ENCODE results near the gene TAAR9. TPM values are rescaled to one million over a fixed set of nuclear protein-coding genes. Genes with fewer than 3 reads are reported as not detected.

The TAAR9 gene
- total and polyA plus RNA-seq, 12 donors, result not detected

DNA sequence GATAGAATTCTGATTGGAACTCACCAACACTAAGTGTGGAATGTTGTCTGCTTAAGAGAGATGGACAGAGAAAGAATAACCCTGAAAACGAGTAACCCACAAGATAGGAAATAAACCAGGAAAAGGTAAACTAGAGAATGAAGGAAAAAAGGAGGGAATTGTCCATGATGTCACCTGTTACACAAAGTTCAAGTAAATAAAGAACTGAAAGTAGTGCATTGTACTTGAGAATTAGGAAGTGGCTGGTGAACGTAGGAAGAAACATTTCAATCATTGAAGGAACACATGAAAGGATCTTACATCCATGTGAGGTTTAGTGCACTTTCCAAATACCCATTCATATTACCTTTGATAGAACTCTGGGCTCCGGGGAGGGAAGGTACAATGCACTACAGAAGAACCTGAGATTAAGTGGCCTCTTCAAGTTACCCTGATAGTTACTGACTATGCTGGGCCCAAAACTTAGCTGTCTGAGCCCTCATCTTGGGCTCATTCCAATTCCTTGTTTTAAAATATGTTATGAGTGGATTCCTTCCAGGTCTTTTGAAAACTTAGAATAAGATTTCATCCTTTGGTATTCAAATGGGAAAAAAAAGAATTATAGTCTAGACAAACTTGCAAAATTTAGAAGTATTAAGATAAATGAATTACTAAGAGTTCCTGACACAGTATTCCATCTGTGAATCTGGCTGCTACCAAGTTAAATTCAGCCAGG, 24.1 kb upstream of the TAAR9 start:
- intact Hi-C loops (cut with DNase I), result loop anchor here in 3 of 10 donors (5.0 to 10.0 kb wide), 2 partner anchors 281 to 298 kb away; partner anchors contain the start of genes SLC18B1 (in 2 of the 3) and RPS12 (in 1 of the 3)
- DNase-seq, result no peak
- 47 to 49% methylated on average over 3 of the region's 3 CpGs for WGBS, 2 donors
- H3K4me1 ChIP-seq, result peaks cover 0 to 51% (median 27%) of the 10 kb centered on the region in 9 donors
- no peaks in the 10 kb centered on the region for H3K27me3 ChIP-seq
- peak overlapping the region in 6 of 10 donors; percentile 53 to 84 (median 76) for H3K4me3 ChIP-seq
- no peaks in the 10 kb centered on the region for H3K9me3 ChIP-seq
- ATAC-seq, result no peak
- H3K36me3 ChIP-seq, result no peaks in the 10 kb centered on the region
- TF ChIP-seq, protein P1, sequence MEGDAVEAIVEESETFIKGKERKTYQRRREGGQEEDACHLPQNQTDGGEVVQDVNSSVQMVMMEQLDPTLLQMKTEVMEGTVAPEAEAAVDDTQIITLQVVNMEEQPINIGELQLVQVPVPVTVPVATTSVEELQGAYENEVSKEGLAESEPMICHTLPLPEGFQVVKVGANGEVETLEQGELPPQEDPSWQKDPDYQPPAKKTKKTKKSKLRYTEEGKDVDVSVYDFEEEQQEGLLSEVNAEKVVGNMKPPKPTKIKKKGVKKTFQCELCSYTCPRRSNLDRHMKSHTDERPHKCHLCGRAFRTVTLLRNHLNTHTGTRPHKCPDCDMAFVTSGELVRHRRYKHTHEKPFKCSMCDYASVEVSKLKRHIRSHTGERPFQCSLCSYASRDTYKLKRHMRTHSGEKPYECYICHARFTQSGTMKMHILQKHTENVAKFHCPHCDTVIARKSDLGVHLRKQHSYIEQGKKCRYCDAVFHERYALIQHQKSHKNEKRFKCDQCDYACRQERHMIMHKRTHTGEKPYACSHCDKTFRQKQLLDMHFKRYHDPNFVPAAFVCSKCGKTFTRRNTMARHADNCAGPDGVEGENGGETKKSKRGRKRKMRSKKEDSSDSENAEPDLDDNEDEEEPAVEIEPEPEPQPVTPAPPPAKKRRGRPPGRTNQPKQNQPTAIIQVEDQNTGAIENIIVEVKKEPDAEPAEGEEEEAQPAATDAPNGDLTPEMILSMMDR (IDR thresholded peaks at IDR 0.05), result no peak
- H3K27ac ChIP-seq, result peak overlapping the region in 5 of 10 donors; percentile 80 to 95 (median 88)

DNA sequence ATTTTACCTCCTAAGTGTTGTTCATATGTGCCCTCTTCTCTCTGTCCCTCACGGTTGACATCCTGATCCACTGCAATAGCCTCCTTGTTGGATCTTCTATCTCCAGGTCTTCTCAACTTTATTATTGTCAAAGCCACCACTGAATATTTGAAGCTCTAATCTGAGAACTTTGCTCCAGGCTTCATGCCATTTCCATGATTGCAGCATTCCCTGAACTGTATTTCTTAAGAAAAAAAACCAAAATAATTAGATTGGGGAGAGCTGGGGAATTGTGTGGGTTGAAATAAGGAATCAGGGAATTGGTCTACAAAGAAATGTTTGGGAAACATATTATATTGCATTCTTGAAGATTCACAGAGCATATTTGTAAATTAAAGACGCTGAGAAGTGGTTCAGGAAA, 22.7 kb upstream of the TAAR9 start:
- WGBS, 2 donors, result 52 to 63% methylated on average over 2 of the region's 2 CpGs
- H3K9me3 ChIP-seq, result no peaks in the 10 kb centered on the region
- TF ChIP-seq, protein P1 (IDR thresholded peaks at IDR 0.05), result no peak
- no peak overlapping the region for H3K27ac ChIP-seq
- H3K4me3 ChIP-seq, result no peak overlapping the region
- intact Hi-C loops (cut with DNase I), result loop anchor here in 2 of 10 donors (10.0 kb wide), 1 partner anchor 279 kb away; the partner anchor contains the start of gene SLC18B1 (in 2 of the 2)
- no peak for ATAC-seq
- H3K4me1 ChIP-seq, result peaks cover 0 to 44% (median 23%) of the 10 kb centered on the region in 9 donors
- H3K27me3 ChIP-seq, result no peaks in the 10 kb centered on the region
- H3K36me3 ChIP-seq, result no peaks in the 10 kb centered on the region
- no peak for DNase-seq

DNA sequence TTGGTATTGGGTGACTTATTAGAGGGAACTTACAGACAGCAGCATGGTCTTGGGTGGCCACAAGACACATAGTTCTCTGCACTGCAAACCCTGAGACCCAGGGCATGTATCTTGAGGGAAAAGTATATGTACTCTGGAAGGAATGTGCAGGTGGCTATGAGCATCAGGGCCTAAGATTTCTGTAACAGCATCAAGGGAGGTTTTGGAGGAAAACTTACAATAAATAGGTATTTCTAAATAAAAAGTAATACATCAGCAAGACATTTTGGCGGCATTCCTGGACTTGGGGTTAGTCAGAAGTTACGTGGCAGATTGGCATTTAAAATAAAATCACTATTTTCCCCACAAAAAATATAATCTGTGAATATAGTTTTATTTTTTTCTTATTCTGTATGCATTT, 17.1 kb upstream of the TAAR9 start:
- DNase-seq (no peak), ATAC-seq (no peak)
- WGBS, 2 donors, result 48% methylated on average over 2 of the region's 2 CpGs
- Histone ChIP-seq H3K4me1 (no peaks in the 10 kb centered on the region), H3K27me3 (peaks cover 0 to 5% (median 0%) of the 10 kb centered on the region in 7 donors), H3K9me3 (no peaks in the 10 kb centered on the region), H3K36me3 (no peaks in the 10 kb centered on the region), H3K27ac (no peak overlapping the region), H3K4me3 (no peak overlapping the region)
- intact Hi-C loops (cut with DNase I), result loop anchor here in 1 of 10 donors (10.0 kb wide), 1 partner anchor 274 kb away; the partner anchor contains the start of gene SLC18B1
- TF ChIP-seq, protein P1 (IDR thresholded peaks at IDR 0.05), result no peak

- H3K4me3 ChIP-seq, result no peak overlapping the region
- DNase-seq (no peak), ATAC-seq (no peak)
- no peaks in the 10 kb centered on the region for H3K9me3 ChIP-seq
- H3K27ac ChIP-seq, result no peak overlapping the region
- WGBS, 2 donors, result 85 to 94% methylated on average over 5 of the region's 5 CpGs
- intact Hi-C loops (cut with DNase I), result loop anchor here in 3 of 10 donors (5.0 to 10.0 kb wide), 3 partner anchors 243 to 270 kb away; partner anchors contain the start of gene SLC18B1 (in 1 of the 3)
- H3K36me3 ChIP-seq, result no peaks in the 10 kb centered on the region
- no peaks in the 10 kb centered on the region for H3K4me1 ChIP-seq
- TF ChIP-seq, protein P1 (IDR thresholded peaks at IDR 0.05), result no peak
- H3K27me3 ChIP-seq, result peaks cover 0 to 16% (median 11%) of the 10 kb centered on the region in 7 donors
These were observed 13.4 kb upstream of the TAAR9 start for GRCh38 chr6:132524646-132525045.
